Measurements from ENCODE around the gene MX1.

- TF ChIP-seq, protein P1, sequence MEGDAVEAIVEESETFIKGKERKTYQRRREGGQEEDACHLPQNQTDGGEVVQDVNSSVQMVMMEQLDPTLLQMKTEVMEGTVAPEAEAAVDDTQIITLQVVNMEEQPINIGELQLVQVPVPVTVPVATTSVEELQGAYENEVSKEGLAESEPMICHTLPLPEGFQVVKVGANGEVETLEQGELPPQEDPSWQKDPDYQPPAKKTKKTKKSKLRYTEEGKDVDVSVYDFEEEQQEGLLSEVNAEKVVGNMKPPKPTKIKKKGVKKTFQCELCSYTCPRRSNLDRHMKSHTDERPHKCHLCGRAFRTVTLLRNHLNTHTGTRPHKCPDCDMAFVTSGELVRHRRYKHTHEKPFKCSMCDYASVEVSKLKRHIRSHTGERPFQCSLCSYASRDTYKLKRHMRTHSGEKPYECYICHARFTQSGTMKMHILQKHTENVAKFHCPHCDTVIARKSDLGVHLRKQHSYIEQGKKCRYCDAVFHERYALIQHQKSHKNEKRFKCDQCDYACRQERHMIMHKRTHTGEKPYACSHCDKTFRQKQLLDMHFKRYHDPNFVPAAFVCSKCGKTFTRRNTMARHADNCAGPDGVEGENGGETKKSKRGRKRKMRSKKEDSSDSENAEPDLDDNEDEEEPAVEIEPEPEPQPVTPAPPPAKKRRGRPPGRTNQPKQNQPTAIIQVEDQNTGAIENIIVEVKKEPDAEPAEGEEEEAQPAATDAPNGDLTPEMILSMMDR (IDR thresholded peaks at IDR 0.05) = no peak
- TF ChIP-seq POLR2A (IDR thresholded peaks at IDR 0.05) (no peak), POLR2AphosphoS5 (IDR thresholded peaks at IDR 0.05) (no peak)
Measured at GRCh38 chr21:41393876-41394465, 32.1 kb upstream of the MX1 start.

Data from prostate gland (tissue), 2 donors.